ENCODE results near the gene ARNT2.
"Not testable (repeated sequence)": the region's sequence is repeated elsewhere in the genome, so short reads cannot be mapped to it uniquely, and the experiment has no call there.

Gene ARNT2

GRCh38 chr15:80626643-80627120, 222.5 kb downstream of the ARNT2 start:
- DNase-seq (ENCODE audit: low spot score) = no peak

GRCh38 chr15:80629355-80629754, 225.2 kb downstream of the ARNT2 start:
- no peak for DNase-seq (ENCODE audit: low spot score)

- DNase-seq (ENCODE audit: low spot score) = no peak
These were observed 226.8 kb downstream of the ARNT2 start for GRCh38 chr15:80630981-80631380.

- no peak for DNase-seq (ENCODE audit: low spot score)
These were observed 229.0 kb downstream of the ARNT2 start for GRCh38 chr15:80633221-80633620.

- DNase-seq (ENCODE audit: low spot score) = no peak
These were observed 231.8 kb downstream of the ARNT2 start for GRCh38 chr15:80635953-80636352.

GRCh38 chr15:80636675-80637074, 232.5 kb downstream of the ARNT2 start:
- DNase-seq (ENCODE audit: low spot score) = no peak

GRCh38 chr15:80637747-80638146, 233.6 kb downstream of the ARNT2 start:
- DNase-seq (ENCODE audit: low spot score) = no peak

- DNase-seq (ENCODE audit: low spot score) = no peak
These were observed 234.5 kb downstream of the ARNT2 start for GRCh38 chr15:80638553-80639167.

- no peak for DNase-seq (ENCODE audit: low spot score)
These were observed 235.0 kb downstream of the ARNT2 start for GRCh38 chr15:80639168-80639555.

- no peak for DNase-seq (ENCODE audit: low spot score)
These were observed 236.4 kb downstream of the ARNT2 start for GRCh38 chr15:80640531-80641121.

- DNase-seq (ENCODE audit: low spot score) = no peak
These were observed 237.2 kb downstream of the ARNT2 start for GRCh38 chr15:80641384-80641783.

- no peak for DNase-seq (ENCODE audit: low spot score)
These were observed 239.3 kb downstream of the ARNT2 start for GRCh38 chr15:80643431-80643951.

- DNase-seq (ENCODE audit: low spot score) = no peak
These were observed 241.4 kb downstream of the ARNT2 start for GRCh38 chr15:80645494-80646065.

GRCh38 chr15:80647424-80647823, 243.2 kb downstream of the ARNT2 start:
- DNase-seq (ENCODE audit: low spot score) = not testable (repeated sequence)

Data from hematopoietic multipotent progenitor cell treated with erythropoietin and hydrocortisone succinate and interleukin-3 and kit ligand, for 17 days (in vitro differentiated cells).